ENCODE measurements around the gene NUP62CL.

Gene NUP62CL

GRCh38 chrX:107118322-107119147 lies 87.7 kb downstream of the NUP62CL start, which contains the start of gene RBM41 (continued):
- TF ChIP-seq ZBTB17 (tag by site-specific recombination; IDR thresholded peaks at IDR 0.05): peak; percentile 82
- no peak for TF ChIP-seq REPIN1 (tag by site-specific recombination; IDR thresholded peaks at IDR 0.05; ENCODE audit: low read depth)
- no peak for TF ChIP-seq HOXD13 (CRISPR knock-in tag; IDR thresholded peaks at IDR 0.05; ENCODE audit: borderline replicate concordance)
- peak; percentile 91 for TF ChIP-seq ZNF341 (tag by site-specific recombination; IDR thresholded peaks at IDR 0.05; ENCODE audit: low read depth)
- TF ChIP-seq ZNF621 (tag by site-specific recombination; IDR thresholded peaks at IDR 0.05): no peak
- TF ChIP-seq ZNF2 (tag by site-specific recombination; IDR thresholded peaks at IDR 0.05): peak; percentile 75
- 0 out of 2 replicates have a peak, but pooled peaks have one; percentile 25 for TF ChIP-seq SP7 (tag by site-specific recombination; IDR thresholded peaks at IDR 0.05)
- TF ChIP-seq ZBTB48 (tag by site-specific recombination; IDR thresholded peaks at IDR 0.05): peak; percentile 47; the same call in 1 of the 2 replicates
- TF ChIP-seq ZBTB11 (tag by site-specific recombination; conservative IDR thresholded peaks at IDR 0.05; ENCODE audit: low read depth): 0 out of 2 replicates have a peak, but pooled peaks have one; percentile 41

GRCh38 chrX:107117993-107118321 lies 88.3 kb downstream of the NUP62CL start:
- CTCF ChIA-PET: no interaction called here
- H3K27ac ChIP-seq (ENCODE audit: extremely low read depth, low read depth, low read length): peak overlapping the region; percentile 75; the same call in 1 of the 2 replicates
- H3K4me3 ChIP-seq (ENCODE audit: low read depth, low read length): peak overlapping the region; percentile 68
- TF ChIP-seq SCRT1 (tag by site-specific recombination; IDR thresholded peaks at IDR 0.05; ENCODE audit: borderline replicate concordance): no peak
- no peak for TF ChIP-seq ZNF112 (tag by site-specific recombination; IDR thresholded peaks at IDR 0.05)
- no peak for TF ChIP-seq SALL2 (tag by site-specific recombination; IDR thresholded peaks at IDR 0.05; ENCODE audit: borderline replicate concordance)
- TF ChIP-seq KLF17 (tag by site-specific recombination; IDR thresholded peaks at IDR 0.05): no peak
- no peak for TF ChIP-seq GLI2 (tag by site-specific recombination; IDR thresholded peaks at IDR 0.05; ENCODE audit: borderline replicate concordance, low read depth)
- TF ChIP-seq ZNF292 (tag by site-specific recombination; IDR thresholded peaks at IDR 0.05; ENCODE audit: borderline replicate concordance, low read depth): no peak
- no peak for TF ChIP-seq ZNF747 (tag by site-specific recombination; IDR thresholded peaks at IDR 0.05)
- no peak for TF ChIP-seq ZNF223 (tag by site-specific recombination; IDR thresholded peaks at IDR 0.05)
- TF ChIP-seq SETDB1 (IDR thresholded peaks at IDR 0.05; ENCODE audit: insufficient read length, low read length): no peak
- no peak for TF ChIP-seq ZBTB8A (tag by site-specific recombination; IDR thresholded peaks at IDR 0.05)
- TF ChIP-seq ZNF585B (tag by site-specific recombination; IDR thresholded peaks at IDR 0.05): no peak
- TF ChIP-seq ZNF843 (tag by site-specific recombination; IDR thresholded peaks at IDR 0.05): no peak
- no peak for TF ChIP-seq PATZ1 (tag by site-specific recombination; IDR thresholded peaks at IDR 0.05)
- TF ChIP-seq ZSCAN5A (tag by site-specific recombination; IDR thresholded peaks at IDR 0.05): no peak
- no peak for TF ChIP-seq ZNF501 (tag by site-specific recombination; IDR thresholded peaks at IDR 0.05)
- TF ChIP-seq ZFP69B (tag by site-specific recombination; IDR thresholded peaks at IDR 0.05): no peak
- TF ChIP-seq ZBTB7A (tag by site-specific recombination; IDR thresholded peaks at IDR 0.05; ENCODE audit: low read depth): no peak
- no peak for TF ChIP-seq BCL11A (tag by site-specific recombination; IDR thresholded peaks at IDR 0.05; ENCODE audit: low read depth)
- no peak for TF ChIP-seq ZNF692 (tag by site-specific recombination; IDR thresholded peaks at IDR 0.05)
- no peak for TF ChIP-seq ZNF341 (tag by site-specific recombination; IDR thresholded peaks at IDR 0.05; ENCODE audit: low read depth)
- H3K9me3 ChIP-seq (ENCODE audit: control insufficient read depth, insufficient read depth, low read depth, low read length): no peaks in the 10 kb centered on the region
- POLR2A ChIA-PET: interaction anchor here (1.3 kb wide), 1 partner anchor 37 kb away, joined by 7 read pairs; no protein-coding TSS in a partner anchor
- no peaks in the 10 kb centered on the region for H3K4me1 ChIP-seq (ENCODE audit: control insufficient read depth, insufficient read depth, low read length)
- H3K36me3 ChIP-seq (ENCODE audit: control insufficient read depth in 2 of 2, insufficient read depth in 1 of 2, low read length in 2 of 2): peaks cover 32 to 39% of the 10 kb centered on the region in 2 experiments

Measured in HEK293 (cell line).